LHCN-M2 (cell line): Measurements from ENCODE around the gene AHNAK2. TPM values are rescaled to one million over a fixed set of nuclear protein-coding genes. Genes with fewer than 3 reads are reported as not detected.

Experiments
- DNase-seq: peaks from one replicate; pipeline ENCODE4 v3.0.0-alpha.2; 2012; ENCODE audit warnings: low read depth
- total RNA-seq: library from RNA; depleted of rRNA; stranded (reverse); fragments of >200 nt; gene quantifications from 2 replicates; pipeline ENCODE4 v1.2.3, GENCODE V29; 2014

AHNAK2 gene
- total RNA-seq, 1 experiment from 2014 or later: 88.2 TPM

GRCh38 chr14:104939666-104940410 lies 38.3 kb downstream of the AHNAK2 start:
- DNase-seq: no peak

DNA sequence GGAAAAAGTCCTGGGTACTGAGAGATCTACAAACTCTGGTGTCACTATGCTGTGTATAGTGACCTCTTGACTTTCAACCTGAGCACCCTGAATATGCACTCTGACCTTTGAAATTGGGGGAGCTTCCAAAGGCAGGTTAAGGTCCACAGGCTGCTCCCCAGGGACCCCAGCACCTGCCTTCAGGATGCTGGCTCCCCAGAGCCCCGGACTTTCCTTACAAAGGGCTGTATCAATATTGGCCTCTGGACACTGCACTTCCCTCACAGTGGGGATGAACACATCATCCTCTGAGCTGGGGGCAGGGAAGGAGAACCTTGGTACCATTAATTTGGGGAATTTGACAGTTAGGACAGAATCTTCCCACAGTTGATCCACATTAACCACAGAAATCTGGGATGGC lies 39.2 kb downstream of the AHNAK2 start:
- no peak for DNase-seq

GRCh38 chr14:104938436-104938835 lies 39.7 kb downstream of the AHNAK2 start:
- DNase-seq: no peak

- no peak for DNase-seq
Measured at GRCh38 chr14:104937694-104938365, 40.3 kb downstream of the AHNAK2 start.

GRCh38 chr14:104937161-104937560 lies 41.0 kb downstream of the AHNAK2 start:
- DNase-seq: no peak

DNA sequence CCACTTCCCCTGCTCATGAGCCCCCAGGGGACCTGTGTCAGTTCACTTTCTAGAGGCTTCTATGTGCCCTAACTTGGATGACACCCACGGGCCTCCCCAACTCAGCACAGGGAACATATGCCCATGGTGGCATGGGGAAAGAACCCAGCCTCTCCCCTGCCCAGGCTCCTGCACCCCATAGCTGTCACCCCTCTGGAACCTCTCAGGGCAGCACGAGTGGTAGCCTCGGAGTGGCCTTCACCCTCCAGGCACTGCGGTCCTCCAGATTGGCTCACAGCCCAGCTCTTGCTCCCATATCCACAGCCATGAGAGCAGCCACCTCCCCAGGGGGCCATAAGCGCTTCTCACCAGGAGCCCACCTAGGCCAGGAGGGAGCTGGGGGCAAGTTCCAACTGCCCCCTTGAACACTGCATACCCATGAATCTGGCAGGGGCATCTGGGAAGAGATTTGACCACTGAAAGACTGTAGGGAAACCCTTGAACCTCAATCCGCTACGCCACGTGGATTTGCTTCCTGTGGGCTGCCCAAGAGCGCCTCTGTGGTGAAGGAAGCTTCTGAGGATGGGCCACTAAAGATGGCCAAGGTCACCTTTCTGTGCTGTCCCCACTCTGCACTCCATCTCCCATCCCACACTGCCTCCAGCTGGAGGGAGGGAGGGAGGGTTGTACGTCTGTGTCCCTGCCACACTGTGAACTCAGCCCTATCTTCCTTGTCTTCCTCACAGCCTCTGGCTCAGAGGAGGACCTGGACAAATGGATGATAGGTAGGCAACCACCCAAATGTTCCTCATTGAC lies 41.6 kb downstream of the AHNAK2 start:
- DNase-seq: no peak

- DNase-seq: no peak
Measured at GRCh38 chr14:104935955-104936354, 42.2 kb downstream of the AHNAK2 start.

DNA sequence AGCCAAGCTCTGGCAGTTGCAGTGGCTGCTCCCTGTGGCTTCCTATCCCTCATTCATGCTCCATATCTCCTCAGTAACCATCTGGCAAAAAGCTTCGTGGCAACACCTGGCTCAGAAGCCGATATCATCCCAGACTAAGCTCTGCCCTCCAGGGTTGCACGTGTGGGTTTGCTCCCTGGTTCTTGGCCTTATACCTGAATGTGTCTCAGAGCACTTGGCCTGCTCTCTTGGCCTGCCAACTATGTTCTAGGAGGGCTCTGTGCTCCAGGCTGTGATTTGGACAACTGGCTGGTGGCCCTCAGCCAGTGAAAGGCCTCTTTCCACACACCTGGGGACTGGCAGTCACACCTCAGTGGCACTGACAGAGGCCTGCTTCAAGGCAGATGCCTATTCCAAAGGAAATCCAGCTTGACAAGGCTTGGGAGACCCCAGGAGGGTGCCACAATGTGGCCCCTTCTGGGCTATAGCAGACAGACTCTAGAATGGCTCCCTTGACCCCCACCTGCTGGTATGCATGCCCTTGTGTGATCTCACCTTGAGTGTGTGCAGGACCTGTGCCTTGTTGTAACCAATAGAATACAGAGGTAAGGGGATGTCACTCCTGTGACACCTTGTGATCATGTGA lies 43.0 kb downstream of the AHNAK2 start:
- no peak for DNase-seq

GRCh38 chr14:104933746-104934733 lies 44.1 kb downstream of the AHNAK2 start:
- no peak for DNase-seq

DNA sequence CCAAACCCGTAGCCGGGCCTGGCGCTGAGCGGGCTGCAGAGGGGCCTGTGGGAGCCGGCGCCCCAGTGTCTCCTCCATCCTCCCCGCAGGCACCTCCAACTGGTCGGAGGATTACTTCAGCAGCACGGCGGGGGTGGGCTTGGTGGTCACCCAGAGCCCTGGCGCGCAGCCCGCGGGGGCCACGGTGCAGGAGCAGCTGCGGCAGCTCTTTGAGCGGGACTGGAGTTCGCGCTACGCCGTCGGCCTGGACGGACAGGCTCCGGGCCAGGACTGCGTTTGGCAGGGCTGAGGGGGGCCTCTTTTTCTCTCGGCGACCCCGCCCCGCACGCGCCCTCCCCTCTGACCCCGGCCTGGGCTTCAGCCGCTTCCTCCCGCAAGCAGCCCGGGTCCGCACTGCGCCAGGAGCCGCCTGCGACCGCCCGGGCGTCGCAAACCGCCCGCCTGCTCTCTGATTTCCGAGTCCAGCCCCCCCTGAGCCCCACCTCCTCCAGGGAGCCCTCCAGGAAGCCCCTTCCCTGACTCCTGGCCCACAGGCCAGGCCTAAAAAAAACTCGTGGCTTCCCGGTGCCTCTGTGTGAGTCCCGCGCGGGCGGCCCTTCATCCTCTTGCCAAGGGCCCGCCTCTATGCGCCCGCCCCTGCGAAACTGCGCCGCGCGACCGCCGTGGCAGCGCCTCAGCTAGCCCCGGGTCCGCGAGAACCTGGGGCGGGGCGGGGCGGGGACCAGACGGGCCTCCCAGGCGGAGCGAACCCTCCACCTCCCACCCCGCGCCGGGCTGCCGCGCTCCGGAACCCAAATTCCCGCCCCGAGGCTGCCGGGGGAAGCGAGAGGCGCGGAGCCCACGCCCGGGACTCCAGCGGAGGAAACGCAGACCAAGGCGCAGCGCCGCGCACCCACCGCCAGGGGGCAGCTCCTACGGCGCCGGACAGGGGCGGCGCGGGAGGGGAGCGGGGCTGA lies 45.2 kb downstream of the AHNAK2 start:
- peak; percentile 82 for DNase-seq

GRCh38 chr14:104931771-104932675 lies 46.2 kb downstream of the AHNAK2 start:
- no peak for DNase-seq

DNA sequence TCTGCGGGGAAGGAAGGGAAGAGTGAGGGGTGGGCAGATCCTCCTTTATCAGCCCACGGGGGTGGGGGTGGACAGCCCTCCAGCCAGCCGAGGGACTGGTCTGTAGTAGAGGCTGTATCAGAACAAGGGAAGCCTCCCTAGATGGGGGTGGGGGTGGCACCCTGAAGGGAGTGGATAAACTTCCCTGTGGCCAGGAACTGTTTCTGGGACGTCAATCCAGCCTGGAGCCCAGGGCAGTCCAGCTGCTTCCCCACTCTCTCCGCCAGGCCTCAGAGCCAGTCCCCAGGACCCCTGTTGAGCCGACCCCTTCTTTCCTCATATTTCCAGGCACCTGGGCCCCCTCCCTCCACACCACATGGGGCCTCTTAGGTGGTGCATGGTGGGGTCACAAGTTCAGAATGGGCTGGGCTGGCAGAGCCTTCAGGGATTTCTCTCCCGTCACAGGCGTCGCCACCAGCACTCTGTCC lies 46.8 kb downstream of the AHNAK2 start:
- DNase-seq: no peak

GRCh38 chr14:104930526-104931303 lies 47.5 kb downstream of the AHNAK2 start:
- peak; percentile 27 for DNase-seq

DNA sequence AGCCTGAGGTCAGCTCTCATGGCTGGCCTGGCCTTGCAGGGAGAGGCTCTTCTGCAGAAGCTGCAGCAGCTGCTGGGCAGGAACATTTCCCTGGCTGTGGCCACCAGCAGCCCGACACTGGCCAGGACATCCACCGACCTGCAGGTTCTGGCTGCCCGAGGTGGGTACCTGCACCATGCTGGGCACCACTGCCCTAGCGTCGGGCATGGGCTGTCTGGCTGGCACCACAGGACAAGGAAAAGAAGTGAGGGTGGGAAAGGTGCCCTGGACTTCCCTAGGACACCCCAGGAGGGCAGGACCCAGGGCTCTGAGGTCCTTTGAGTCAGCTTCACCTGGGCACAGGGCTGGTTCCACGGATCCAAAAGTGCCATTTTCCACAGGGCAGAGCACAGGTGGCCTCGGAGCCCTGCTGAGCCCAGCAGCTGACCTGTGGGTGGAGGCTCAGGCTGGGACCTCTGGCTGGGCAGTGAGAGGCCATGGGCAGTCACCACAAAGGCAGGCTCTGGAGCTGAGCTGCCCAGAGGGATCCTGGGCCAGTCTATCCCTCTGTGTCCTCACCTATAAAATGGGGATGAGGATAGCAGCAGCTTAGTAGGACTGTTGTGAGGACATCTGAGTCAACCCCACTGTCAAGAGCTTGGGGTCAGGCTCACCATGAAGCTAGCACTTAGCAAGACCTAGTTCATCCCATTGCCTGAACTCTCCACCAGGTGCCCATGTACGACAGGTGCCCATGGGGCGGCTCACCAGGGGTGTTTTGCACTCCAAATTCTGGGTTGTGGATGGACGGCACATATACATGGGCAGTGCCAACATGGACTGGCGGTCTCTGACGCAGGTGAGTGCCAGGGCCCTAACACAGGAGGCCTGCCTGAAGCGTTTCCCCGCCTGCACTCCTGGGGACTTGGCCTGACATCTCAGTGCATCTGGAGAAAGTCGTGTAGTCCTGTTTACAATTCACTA lies 48.6 kb downstream of the AHNAK2 start:
- DNase-seq: no peak

- no peak for DNase-seq
Measured at GRCh38 chr14:104928391-104929133, 49.6 kb downstream of the AHNAK2 start.

DNA sequence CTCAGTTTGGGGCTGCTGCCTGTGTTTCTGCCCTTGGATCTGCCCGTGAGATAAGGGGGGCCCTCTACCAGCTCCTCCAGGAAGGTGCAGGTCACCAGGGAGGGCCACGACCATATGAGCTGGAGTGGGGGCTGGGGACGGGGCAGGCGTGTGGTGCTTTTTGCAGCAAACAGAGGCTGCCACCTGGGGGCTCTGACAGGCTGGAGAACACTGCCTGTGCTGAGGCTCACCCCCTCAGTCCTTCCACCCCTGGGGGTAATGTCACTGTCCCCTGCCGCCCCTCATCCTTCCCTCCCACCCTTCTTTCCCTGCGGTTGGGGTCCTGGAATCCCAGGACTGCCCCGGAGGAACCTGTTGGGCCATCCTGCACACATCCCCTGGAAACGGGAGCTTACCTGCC lies 50.3 kb downstream of the AHNAK2 start:
- DNase-seq: no peak
